Activated CD8-positive, alpha-beta memory T cell treated with anti-CD3 and anti-CD28 coated beads for 24 hours (primary cell): ENCODE data around the gene CFL2.
"Not testable (repeated sequence)": the region's sequence is repeated elsewhere in the genome, so short reads cannot be mapped to it uniquely, and the experiment has no call there.

Source experiments
- DNase-seq: peaks from one replicate; pipeline ENCODE4 v3.0.0-alpha.2; 2020

Gene CFL2

DNA sequence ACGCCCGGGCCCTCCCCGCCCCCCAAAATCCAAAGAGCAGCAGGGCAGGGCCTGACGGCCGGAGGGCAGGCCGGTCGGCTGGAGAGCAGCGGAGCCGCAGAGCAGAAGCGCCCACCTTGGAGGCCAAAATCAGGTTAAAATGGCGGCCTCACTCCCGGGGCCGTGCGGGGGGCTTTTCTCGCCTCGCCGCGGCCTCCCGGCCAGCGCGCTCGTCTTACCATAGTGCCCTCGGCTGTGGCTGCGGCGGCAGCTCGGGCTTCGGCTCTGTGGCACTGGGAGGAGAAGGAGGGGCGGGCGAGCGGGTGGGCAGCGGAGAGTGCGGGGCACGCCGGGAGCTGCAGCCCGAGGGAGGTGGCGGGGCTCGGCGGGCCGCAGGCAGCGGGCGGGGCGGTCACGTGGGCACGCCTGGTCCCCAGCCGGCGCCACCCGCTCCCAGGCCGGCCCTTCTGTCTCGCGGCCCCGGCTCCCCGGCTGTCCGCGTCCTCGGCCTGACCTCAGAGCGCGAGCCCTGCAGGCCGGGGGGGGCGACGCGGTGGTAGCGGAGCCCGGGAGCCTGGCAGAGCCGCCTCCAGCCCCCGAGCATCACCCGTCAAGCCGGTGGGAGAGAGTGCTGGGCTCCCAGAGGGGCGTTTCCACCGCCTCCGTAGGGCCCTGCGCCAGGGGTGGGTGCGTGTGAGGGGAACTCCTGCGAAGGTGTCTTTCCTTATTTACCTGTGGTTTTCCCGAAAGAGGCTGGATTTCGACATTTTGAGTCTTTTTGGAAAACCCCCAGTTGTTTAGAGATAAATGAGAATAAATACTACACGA is at the start of gene CFL2:
CFL2 (minus strand) TSS at position 274 of the 807 bp plus-strand sequence; CDS start at position 221, 53 bp downstream.
- DNase-seq, result peak; percentile 86

DNA sequence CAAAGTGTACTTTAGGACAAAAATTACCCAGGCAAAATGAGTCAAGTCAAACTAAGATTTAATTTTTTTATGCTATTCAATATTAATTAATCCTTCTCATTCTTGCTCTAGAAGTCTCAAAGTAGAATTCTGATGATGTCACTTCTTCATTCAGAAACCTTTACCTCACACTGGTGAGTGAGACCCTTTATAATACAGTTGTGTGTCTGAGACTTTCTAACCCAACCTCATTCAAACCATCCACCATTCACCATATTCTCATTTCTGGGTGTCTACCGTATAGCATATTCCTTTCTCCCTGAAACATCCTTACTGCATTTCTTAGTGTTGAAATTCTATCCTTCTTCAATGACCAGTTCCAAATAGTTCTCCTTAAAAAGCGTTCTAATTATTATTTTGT is 40.8 kb upstream of the CFL2 start:
- no peak for DNase-seq

DNA sequence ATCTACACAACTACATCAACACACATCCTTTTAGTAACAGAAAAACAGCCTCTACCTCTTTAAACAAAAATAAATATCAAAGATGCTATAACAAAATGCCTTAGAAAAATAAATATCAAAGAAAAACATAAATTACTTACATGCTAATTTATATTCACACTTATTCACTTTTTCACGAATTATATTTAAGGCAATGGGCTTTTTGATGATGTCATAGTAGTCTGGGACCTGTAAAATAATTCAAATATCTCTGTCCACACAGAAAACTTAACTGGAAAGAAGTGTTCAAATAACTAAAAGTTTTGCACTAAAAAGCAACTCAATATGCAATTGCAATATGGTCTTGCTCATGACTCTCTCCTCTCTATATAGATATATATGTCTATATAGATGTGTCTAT is 40.3 kb upstream of the CFL2 start:
- no peak for DNase-seq

- no peak for DNase-seq
These were observed 36.3 kb upstream of the CFL2 start for GRCh38 chr14:34750670-34751069.

DNA sequence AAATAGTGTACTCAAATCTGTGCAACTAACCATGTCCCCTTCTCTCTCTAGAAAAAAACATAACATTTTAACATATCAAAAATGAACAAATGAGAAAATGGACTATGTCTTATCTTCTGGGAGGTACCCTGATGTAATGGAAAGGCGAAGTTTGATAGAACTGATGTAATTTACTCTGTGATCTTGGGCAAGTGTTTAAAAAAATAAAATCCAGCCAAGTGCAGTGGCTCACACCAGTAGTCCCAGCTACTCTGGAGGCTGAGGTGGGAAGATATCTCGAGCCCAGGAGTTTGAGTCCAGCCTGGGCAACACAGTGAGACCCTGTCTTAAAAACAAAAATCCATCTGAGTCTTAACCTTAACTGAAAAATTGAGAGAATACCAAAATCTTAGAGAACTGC is 35.8 kb upstream of the CFL2 start:
- DNase-seq, result no peak

- no peak for DNase-seq
These were observed 35.0 kb upstream of the CFL2 start for GRCh38 chr14:34749408-34749807.

DNA sequence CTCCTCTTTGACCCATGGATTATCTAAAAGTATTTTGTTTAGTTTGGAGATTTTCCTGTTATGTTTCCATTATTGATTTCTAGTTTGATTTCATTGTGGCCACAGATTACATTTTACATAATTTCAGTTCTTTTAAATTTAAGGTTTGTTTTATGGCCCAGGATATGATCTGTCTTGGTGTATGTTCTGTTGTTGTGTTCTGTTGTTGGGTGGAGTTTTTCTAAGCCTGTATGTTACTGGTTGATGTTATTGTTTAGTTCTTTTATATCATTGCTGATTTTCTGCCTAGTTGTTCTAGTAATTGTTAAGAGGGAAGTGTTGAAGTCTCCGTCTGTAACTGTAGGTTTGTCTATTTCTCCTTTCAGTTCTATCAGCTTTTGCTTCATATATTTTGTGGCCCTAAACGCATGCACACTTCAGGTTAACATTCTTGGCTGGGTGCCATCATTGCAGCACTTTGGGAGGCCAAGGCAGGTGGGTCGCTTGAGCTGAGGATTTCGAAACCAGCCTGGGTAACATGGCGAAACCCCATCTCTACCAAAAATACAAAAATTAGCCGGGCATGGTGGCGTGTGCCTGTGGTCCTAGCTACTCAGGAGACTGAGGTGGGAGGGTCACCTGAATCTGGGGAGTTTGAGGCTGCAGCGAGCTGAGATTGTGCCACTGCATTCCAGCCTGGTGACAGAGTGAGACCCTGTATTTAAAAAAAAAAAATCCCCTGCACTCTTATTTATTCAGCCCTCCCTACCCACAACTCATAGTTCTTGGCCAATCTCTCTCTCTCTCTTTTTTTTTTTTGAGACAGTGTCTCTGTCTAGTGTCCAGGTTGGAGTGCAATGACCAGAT is 28.1 kb upstream of the CFL2 start:
- no peak for DNase-seq

- no peak for DNase-seq
These were observed 27.4 kb upstream of the CFL2 start for GRCh38 chr14:34741840-34742239.

GRCh38 chr14:34740139-34740538 is 25.7 kb upstream of the CFL2 start:
- DNase-seq, result not testable (repeated sequence)

DNA sequence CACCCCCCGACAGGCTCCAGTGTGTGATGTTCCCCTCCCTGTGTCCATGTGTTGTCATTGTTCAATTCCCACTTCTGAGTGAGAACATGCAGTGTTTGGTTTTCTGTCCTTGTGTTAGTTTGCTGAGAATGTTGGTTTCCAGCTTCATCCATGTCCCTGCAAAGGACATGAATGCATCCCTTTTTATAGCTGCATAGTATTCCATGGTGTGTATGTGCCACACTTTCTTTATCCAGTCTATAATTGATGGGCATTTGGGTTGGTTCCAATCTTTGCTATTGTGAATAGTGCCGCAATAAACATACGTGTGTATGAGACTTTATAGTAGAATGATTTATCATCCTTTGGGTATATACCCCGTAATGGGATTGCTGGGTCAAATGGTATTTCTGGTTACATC is 22.7 kb upstream of the CFL2 start:
- not testable (repeated sequence) for DNase-seq

GRCh38 chr14:34733245-34733644 is 18.9 kb upstream of the CFL2 start:
- DNase-seq, result no peak

- DNase-seq, result no peak
These were observed 18.4 kb upstream of the CFL2 start for GRCh38 chr14:34732802-34733201.

DNA sequence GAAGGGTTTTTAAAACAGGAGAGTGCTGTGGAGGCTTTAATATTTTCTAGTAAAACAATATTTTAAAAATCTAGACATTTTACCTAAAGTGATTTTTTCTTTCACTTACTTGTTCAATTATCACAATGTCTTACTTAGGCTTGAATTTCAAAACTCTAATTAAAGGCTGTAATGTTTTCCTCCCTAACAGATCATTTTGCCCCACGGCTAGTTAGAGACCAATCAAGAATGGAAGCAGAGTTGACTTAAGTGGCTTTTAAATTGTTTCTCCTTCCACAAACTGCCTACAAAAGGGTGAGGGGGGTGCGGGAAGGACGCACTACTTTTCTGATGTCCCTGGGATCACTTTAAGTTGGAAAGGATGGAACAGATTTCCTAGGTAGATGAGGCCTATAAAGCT is 9.5 kb upstream of the CFL2 start:
- DNase-seq, result no peak

DNA sequence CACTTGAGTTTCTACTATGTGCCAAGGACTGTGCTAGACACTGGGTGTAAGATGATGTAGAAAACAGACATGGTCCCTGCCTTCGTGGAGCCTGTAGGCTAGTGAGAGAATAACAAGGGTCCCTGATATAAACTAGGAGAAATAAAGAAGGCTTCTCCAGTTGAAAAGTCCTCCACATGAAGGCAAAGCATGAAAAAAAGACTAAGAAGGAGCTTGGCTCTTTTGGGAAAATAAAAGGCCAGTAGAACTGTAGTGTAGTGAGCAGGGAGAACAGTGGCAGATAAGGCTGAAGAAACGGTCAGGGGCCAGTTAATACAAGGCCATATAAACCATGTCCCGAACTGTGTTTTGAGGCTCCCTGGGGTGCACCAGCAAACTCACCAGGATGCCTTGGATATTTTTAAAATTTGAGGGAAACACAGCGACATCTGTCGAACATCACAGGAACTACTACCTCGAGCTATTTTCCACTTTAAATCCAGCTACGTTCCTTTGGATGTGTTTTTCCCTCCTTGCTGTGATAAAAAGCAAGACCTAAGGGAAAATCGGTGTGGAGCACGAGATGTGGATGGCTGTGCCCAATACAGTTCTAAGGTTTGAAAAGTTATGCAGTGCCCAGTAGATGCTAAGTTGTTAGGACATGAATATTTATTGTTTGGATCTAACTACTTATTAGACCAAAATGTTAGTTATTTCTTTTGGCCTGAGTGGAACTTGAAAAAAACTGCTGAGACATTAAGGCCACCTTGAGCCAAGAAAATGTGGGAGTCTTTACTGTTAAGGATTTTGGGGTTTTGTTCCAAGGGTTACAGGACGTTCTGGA is 8.5 kb upstream of the CFL2 start:
- DNase-seq, result peak; percentile 70

DNA sequence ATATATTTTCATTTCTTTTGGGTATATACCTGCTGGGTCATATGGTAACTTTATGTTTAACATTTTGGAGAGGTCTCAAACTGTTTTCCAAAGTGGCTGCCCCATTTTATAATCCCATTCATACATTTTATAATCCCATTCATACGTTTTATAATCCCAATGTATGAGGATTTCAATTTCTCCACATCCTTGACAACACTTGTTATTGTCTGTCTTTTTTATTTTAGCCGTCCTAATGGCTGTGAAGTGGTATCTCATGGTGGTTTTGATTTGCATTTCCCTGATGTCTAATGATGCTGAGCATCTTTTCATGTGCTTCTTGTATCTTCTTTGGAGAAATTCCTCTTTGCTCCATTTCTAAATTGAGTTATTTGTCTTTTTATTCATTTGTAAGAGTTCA is 6.7 kb upstream of the CFL2 start:
- no peak for DNase-seq

- DNase-seq, result no peak
These were observed 4.4 kb upstream of the CFL2 start for GRCh38 chr14:34718750-34719304.

GRCh38 chr14:34715127-34715863 is 902 bp upstream of the CFL2 start:
- DNase-seq, result no peak

- DNase-seq, result no peak
These were observed 593 bp downstream of the CFL2 start for GRCh38 chr14:34713681-34714319.

- DNase-seq, result no peak
These were observed 1.2 kb downstream of the CFL2 start for GRCh38 chr14:34713122-34713680.

DNA sequence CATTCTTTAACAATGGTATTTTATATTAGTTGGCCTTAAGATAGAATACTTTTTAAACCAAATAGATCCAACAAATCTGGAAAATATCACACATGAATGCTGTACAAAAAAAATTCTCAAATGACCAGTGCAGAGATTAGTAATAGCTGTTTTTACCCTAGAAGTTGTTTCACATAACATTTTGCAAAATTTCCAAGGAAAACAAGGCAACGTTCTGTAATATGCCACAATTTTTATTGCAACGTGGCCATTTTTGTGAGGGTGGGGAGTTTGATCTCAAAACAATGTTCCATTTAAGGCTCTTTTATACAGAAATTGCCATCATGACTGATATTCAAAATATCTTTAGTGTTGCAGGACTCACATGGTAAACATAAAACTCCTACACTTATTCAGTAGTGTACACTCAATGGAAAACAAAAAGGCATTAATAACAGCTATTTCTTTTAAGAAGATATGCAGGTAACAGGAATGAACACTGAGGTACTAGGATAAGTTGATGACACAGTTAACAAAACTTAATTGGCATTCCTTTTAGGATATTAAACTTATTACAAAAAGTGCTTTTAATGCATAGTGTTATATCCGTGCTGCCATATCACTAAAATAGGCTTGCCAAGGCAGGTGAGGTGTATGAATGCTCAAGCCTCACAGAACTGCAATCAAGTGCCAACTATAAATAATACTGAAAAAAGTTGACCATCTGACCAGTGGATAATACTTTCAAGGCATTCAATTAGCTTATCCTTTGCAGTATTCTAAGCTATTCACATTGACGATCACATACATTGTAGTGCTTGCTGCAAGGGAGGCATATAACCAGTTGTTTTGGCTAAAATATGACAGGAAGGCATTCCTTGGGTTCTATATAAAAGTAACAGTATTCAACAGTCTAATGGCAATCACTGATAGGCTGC is 2.3 kb downstream of the CFL2 start:
- DNase-seq, result no peak
